OCI-M2 (cell line): ENCODE results near the gene CLIC3.

Source experiments
- DNase-seq: peaks from one replicate; lab custom pipeline; 2025; ENCODE audit not compliant: unreplicated experiment; lab: John Stamatoyannopoulos, UW

Gene CLIC3

GRCh38 chr9:136982232-136983051 lies 13.9 kb downstream of the CLIC3 start, which contains the start of gene LCNL1:
TSS of gene LCNL1 (plus strand) at chr9:136982993. CDS start at chr9:136983587, 594 bp downstream.
- DNase-seq, result no peak

DNA sequence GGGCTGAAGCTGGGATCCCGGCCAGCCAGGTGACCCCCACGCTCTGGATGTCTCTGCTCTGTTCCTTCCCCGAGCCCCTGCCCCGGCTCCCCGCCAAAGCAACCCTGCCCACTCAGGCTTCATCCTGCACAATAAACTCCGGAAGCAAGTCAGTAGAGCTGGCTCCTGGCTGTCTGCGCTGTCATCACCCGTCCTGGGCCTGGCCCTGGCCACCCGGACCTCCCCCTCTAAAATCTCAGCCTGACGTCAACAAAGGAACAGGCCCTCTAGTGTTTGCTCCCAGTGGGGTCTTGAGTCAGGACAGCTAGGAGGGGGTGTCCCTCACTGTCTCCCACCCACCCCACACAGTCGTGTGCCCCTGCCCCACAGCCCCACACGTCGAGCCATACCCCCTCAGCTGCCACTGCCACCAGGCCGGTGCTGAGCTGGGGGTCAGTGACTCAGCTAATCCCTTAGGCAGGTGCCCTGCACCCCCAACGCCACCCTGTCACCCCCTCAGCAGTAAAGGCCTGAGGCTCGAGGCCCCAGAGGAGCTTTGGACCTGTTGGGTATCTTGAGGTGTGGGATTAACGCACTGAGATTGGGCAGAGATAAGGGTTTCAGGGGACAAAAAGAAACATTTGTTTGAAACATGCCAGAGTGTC lies 14.7 kb downstream of the CLIC3 start:
- no peak for DNase-seq

- DNase-seq, result no peak
Measured at GRCh38 chr9:136980669-136981478, 15.5 kb downstream of the CLIC3 start.

GRCh38 chr9:136979769-136980587 lies 16.4 kb downstream of the CLIC3 start:
- no peak for DNase-seq

GRCh38 chr9:136978865-136979544 lies 17.4 kb downstream of the CLIC3 start:
- no peak for DNase-seq

- DNase-seq, result no peak
Measured at GRCh38 chr9:136978073-136978864, 18.1 kb downstream of the CLIC3 start.

- no peak for DNase-seq
Measured at GRCh38 chr9:136977649-136978072, 18.7 kb downstream of the CLIC3 start.

- no peak for DNase-seq
Measured at GRCh38 chr9:136977223-136977622, 19.1 kb downstream of the CLIC3 start, which contains the start of gene PTGDS. TSS of gene PTGDS (plus strand) at chr9:136977504. CDS start at chr9:136977579, 75 bp downstream.

DNA sequence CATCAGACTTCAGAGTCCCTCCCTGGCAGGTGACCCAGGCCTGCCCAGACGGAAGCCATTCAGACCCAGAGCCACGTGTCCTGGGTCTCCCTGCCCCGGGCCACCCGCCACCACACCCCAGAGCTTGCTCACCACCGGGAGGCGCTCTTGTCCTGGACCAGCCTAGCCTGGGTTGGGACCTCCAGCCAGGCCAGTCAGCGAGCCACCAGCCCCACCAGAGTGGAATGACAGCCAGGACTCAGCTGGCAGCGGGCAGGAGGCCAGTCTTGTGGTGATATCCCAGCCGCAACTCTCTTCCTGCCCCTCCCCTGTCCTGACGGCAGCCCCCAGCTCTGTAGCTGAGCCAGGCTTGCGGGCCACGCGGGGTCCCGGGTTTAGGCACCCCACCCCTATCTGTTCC lies 20.7 kb downstream of the CLIC3 start:
- DNase-seq, result no peak

- DNase-seq, result no peak
Measured at GRCh38 chr9:136974817-136975535, 21.4 kb downstream of the CLIC3 start.

GRCh38 chr9:136973618-136974617 lies 22.4 kb downstream of the CLIC3 start:
- no peak for DNase-seq

DNA sequence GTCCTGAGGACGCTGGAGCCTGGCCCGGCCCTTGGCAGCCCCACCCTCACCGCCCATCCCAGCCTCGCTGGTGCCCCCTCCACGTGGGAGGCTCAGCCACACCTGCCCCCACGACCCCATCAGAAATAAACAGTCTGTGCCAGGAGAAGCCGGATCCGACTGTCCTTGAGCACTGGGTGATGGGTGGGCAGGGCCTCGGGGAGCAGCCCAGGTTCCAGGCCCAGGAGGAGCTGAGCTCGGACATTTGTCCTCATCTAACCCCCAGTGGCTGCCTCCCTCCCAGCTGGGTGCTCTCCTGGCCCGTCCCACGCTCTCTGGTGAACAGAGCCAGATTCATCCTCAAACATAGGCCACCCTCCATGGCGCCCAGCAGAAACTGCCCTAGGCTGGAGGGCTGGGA lies 23.6 kb downstream of the CLIC3 start:
- DNase-seq, result no peak

- DNase-seq, result no peak
Measured at GRCh38 chr9:136972335-136972734, 24.0 kb downstream of the CLIC3 start.

- no peak for DNase-seq
Measured at GRCh38 chr9:136971746-136972145, 24.6 kb downstream of the CLIC3 start.

GRCh38 chr9:136970361-136970760 lies 26.0 kb downstream of the CLIC3 start:
- DNase-seq, result no peak

GRCh38 chr9:136969774-136970173 lies 26.6 kb downstream of the CLIC3 start:
- DNase-seq, result no peak

DNA sequence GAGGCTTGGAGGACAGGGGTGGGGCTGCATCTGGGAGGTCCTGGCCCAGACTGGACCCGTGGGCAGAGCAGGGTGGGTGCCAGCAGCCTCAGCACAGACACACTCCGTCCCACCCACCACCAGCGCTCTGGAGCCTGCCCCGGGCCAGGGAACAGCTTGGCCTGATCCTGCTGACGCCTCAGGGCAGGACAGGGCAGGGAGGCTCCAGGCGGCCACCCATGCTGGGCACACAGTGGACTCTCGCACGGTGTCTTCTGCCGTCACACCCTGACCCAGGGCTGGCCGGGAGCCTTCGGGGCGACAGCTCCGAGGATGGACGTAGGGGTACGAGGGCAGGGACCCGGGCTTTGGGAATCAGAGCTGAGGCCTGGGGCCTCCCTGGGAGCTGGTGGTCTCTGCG lies 27.2 kb downstream of the CLIC3 start:
- no peak for DNase-seq
